HG03575 (cell line): ENCODE measurements around the gene CHEK2.

Experiments
- ATAC-seq: cut with Tn5 transposase; IDR thresholded peaks from one replicate; pipeline ENCODE4 v1.9.1; 2021; ENCODE audit not compliant: unreplicated experiment, insufficient number of reproducible peaks, low FRiP score; ENCODE audit errors: extremely low read depth

CHEK2 gene

DNA sequence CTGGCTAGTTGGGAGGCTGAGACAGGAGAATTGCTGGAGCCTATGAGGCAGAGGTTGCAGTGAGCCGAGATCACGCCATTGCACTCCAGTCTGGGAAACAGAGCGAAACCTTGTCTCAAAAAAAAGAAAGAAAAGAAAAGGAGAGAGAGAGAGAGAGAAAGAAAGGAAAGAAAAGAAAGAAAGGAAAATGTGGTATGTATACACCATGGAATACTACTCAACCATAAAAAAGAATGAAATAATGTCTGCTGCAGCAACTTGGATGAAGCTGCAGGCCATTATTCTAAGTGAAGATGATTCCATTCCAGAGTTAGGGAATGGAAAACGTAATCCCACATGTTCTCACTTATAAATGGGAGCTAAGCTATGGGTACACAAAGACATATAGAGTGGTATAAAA, 92.8 kb downstream of the CHEK2 start:
- no peak for ATAC-seq

DNA sequence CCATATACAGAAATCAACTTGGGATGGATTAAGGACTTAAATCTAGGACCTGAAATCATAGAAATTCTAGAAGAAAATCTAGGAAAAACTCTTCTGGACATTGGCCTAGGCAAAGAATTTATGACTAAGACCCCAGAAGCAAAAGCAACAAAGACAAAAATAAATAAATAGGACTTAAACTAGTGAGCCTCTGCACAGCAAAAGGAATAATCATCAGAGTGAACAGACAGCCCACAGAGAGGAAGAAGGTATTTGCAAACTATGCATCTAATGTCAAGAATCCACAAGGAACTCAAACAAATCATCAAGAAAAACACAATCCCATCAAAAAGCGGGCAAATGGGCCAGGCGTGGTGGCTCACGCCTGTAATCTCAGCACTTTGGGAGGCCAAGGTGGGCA, 94.4 kb downstream of the CHEK2 start:
- ATAC-seq: no peak

DNA sequence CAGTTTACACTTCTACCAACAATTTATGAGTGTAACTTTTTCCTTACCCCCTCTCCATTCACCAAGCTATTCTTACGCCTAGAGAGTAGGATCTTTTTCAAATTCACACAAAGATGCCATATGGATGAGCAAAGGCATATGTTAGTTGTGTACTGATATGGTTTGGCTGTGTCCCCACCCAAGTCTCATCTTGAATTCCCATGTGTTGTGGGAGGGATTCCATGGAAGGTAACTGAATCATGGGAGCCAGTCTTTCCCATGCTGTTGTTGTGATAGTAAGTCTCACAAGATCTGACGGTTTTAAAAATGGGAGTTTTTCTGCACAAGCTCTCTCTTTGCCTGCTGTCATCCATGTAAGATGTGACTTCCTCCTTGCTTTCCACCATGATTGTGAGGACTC, 102.3 kb downstream of the CHEK2 start:
- no peak for ATAC-seq
